IMR-90 (cell line): ENCODE measurements around the gene NPR2.

Experiments used
- BHLHE40 ChIP-seq: fragments of 150-350 bp; IDR thresholded peaks from 2 replicates; pipeline ENCODE4 v1.6.1; 2016; ENCODE audit warnings: mild to moderate bottlenecking, low read depth, low read length
- CEBPB ChIP-seq: IDR thresholded peaks from 2 replicates; pipeline ENCODE4 v1.6.1; 2012; ENCODE audit warnings: low read depth, low read length, improper control_type of control experiment
- CTCF ChIP-seq: conservative IDR thresholded peaks from 2 replicates; pipeline ENCODE4 v1.5.1; 2012; ENCODE audit warnings: mild to moderate bottlenecking, low read depth, low read length, improper control_type of control experiment
- FOS ChIP-seq: fragments of 150-350 bp; IDR thresholded peaks from 2 replicates; pipeline ENCODE4 v1.6.1; 2016; ENCODE audit warnings: low read depth, low read length
- MAFK ChIP-seq: IDR thresholded peaks from 2 replicates; pipeline ENCODE4 v1.6.1; 2012; ENCODE audit warnings: low read depth, low read length, improper control_type of control experiment
- MXI1 ChIP-seq: IDR thresholded peaks from 2 replicates; pipeline ENCODE4 v1.6.1; 2012; ENCODE audit warnings: low read depth, mild to moderate bottlenecking, low read length, moderate library complexity, borderline replicate concordance
- POLR2A ChIP-seq: IDR thresholded peaks from 2 replicates; pipeline ENCODE4 v1.6.1; 2012; ENCODE audit warnings: mild to moderate bottlenecking, low read depth, low read length
- RCOR1 ChIP-seq: IDR thresholded peaks from 2 replicates; pipeline ENCODE4 v1.6.1; 2012; ENCODE audit warnings: mild to moderate bottlenecking, low read length, improper control_type of control experiment; ENCODE audit not compliant: insufficient replicate concordance
- RFX5 ChIP-seq: IDR thresholded peaks from 2 replicates; pipeline ENCODE4 v1.8.0; 2012; ENCODE audit warnings: low read depth, mild to moderate bottlenecking, low read length, moderate library complexity
- SMC3 ChIP-seq: fragments of 150-350 bp; IDR thresholded peaks from 2 replicates; pipeline ENCODE4 v1.6.1; 2016; ENCODE audit warnings: low read depth, mild to moderate bottlenecking, antibody characterized with exemption, low read length, moderate library complexity
- USF2 ChIP-seq: fragments of 150-350 bp; IDR thresholded peaks from 2 replicates; pipeline ENCODE4 v1.6.1; 2017; ENCODE audit warnings: mild to moderate bottlenecking, antibody characterized with exemption, low read length, low read depth

- no peak for TF ChIP-seq CTCF
- TF ChIP-seq RFX5 = no peak
- TF ChIP-seq RCOR1 = no peak
- no peak for TF ChIP-seq CEBPB
- TF ChIP-seq SMC3 = no peak
- TF ChIP-seq POLR2A = no peak
- TF ChIP-seq MXI1 = no peak
- no peak for TF ChIP-seq BHLHE40
- TF ChIP-seq USF2 = no peak
- no peak for TF ChIP-seq MAFK
- TF ChIP-seq FOS = no peak
Measured at GRCh38 chr9:35832814-35833213, 41.4 kb downstream of the NPR2 start.
